BLaER1 treated with 17β-estradiol and CSF1 and Interleukin-3, amounts not matched to agents 10 nM and 100 nM (cell line): ENCODE measurements around the gene BCAS1.
A peak's percentile ranks its signal among the peaks of the same experiment; 100 is the strongest.

ENCODE experiments used
- H3K27ac ChIP-seq, 11 experiments: shearing (Covaris generic); formaldehyde crosslinking; 2 replicates each; pipeline ENCODE4 v1.8.1; 2022
- H3K27me3 ChIP-seq, 11 experiments: shearing (Covaris generic); formaldehyde crosslinking; 2 replicates each; pipeline ENCODE4 v1.8.1; 2022
- H3K36me3 ChIP-seq, 11 experiments: shearing (Covaris generic); formaldehyde crosslinking; 2 replicates each; pipeline ENCODE4 v1.8.1; 2022
- H3K4me1 ChIP-seq, 10 experiments: shearing (Covaris generic); formaldehyde crosslinking; 2 replicates each; pipeline ENCODE4 v1.8.1; 2022
- H3K4me2 ChIP-seq, 11 experiments: shearing (Covaris generic); formaldehyde crosslinking; 2 replicates each; pipeline ENCODE4 v1.8.1; 2022
- H3K4me3 ChIP-seq, 10 experiments: shearing (Covaris generic); formaldehyde crosslinking; 2 replicates each; pipeline ENCODE4 v1.8.1; 2022
- H3K9ac ChIP-seq, 11 experiments: shearing (Covaris generic); formaldehyde crosslinking; 2 replicates each; pipeline ENCODE4 v1.8.1; 2022
- H3K9me3 ChIP-seq, 11 experiments: shearing (Covaris generic); formaldehyde crosslinking; replicated peaks in 1 of 11; 2 replicates each; pipeline ENCODE4 v1.8.1; 2022
- H4K20me1 ChIP-seq, 11 experiments: shearing (Covaris generic); formaldehyde crosslinking; 2 replicates each; pipeline ENCODE4 v1.8.1; 2022
- Cebpa-rat ChIP-seq, 11 experiments: shearing (Covaris generic); IDR thresholded peaks; 2 replicates each; pipeline ENCODE4 v1.8.1; 2022

The BCAS1 gene

GRCh38 chr20:54095824-54096223, 25.4 kb upstream of the BCAS1 start:
- H3K27me3 ChIP-seq, result no peaks in the 10 kb centered on the region
- H3K9me3 ChIP-seq, result no peaks in the 10 kb centered on the region
- H3K4me1 ChIP-seq, result peaks cover 0 to 21% (median 13%) of the 10 kb centered on the region in 10 experiments; a peak in 18 of 20 replicates
- H3K9ac ChIP-seq, result no peak overlapping the region
- no peak overlapping the region for H3K4me3 ChIP-seq
- TF ChIP-seq Cebpa-rat (IDR thresholded peaks at IDR 0.05), result no peak
- H3K4me2 ChIP-seq, result no peak overlapping the region
- no peaks in the 10 kb centered on the region for H4K20me1 ChIP-seq
- H3K36me3 ChIP-seq, result no peaks in the 10 kb centered on the region
- no peak overlapping the region for H3K27ac ChIP-seq

DNA sequence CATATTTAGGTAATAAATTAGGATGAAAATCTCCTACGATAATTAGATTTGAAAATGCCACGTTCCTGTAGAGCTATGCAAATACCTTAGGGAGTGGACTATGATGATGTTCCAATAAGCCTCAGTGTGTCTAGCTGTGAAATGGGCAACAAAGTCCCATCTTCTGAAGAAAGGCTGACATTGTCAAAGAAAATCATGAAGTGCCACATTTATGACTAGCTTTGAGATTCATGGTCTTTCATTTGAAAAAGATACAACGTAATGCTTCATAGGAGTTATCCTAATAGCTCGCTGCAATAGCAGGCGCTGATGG, 23.8 kb upstream of the BCAS1 start:
- H3K4me1 ChIP-seq, result peaks cover 0 to 35% (median 23%) of the 10 kb centered on the region in 10 experiments; a peak in 18 of 20 replicates
- H3K4me2 ChIP-seq, result no peak overlapping the region
- H3K36me3 ChIP-seq, result no peaks in the 10 kb centered on the region
- H3K4me3 ChIP-seq, result no peak overlapping the region
- no peak overlapping the region for H3K9ac ChIP-seq
- no peaks in the 10 kb centered on the region for H3K27me3 ChIP-seq
- no peak overlapping the region for H3K27ac ChIP-seq
- H4K20me1 ChIP-seq, result no peaks in the 10 kb centered on the region
- 0 out of 22 replicates have a peak, but pooled peaks cover 0 to 1% (median 0%) of the 10 kb centered on the region in 11 experiments for H3K9me3 ChIP-seq
- TF ChIP-seq Cebpa-rat (IDR thresholded peaks at IDR 0.05), result no peak

- H3K27ac ChIP-seq, result no peak overlapping the region
- H3K36me3 ChIP-seq, result no peaks in the 10 kb centered on the region
- no peaks in the 10 kb centered on the region for H3K27me3 ChIP-seq
- no peak overlapping the region for H3K9ac ChIP-seq
- H3K9me3 ChIP-seq, result 0 out of 22 replicates have a peak, but pooled peaks cover 0 to 3% (median 0%) of the 10 kb centered on the region in 11 experiments
- H3K4me3 ChIP-seq, result no peak overlapping the region
- no peaks in the 10 kb centered on the region for H4K20me1 ChIP-seq
- peaks cover 0 to 29% (median 20%) of the 10 kb centered on the region in 10 experiments; a peak in 18 of 20 replicates for H3K4me1 ChIP-seq
- H3K4me2 ChIP-seq, result no peak overlapping the region
- no peak for TF ChIP-seq Cebpa-rat (IDR thresholded peaks at IDR 0.05)
Measured at GRCh38 chr20:54093423-54094267, 23.3 kb upstream of the BCAS1 start.

DNA sequence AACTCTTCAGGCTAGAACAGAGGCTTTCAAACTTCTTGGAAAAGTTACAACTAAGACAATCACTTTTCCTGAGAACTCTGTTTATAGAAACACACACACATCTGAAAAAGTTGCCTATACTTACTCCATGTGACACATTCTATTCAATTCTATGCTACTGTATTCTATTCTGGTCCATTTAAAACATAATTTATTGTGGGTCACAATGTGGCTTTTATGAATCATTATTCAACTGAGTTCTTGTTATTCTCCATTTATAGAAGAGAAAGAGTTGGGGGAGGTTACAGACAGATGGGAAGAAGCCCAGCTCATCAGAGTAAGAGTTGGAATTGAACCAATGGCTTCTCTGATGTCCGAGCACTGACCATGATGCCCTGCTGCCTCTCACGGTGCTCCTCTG, 21.6 kb upstream of the BCAS1 start:
- Histone ChIP-seq H3K4me2 (no peak overlapping the region), H3K4me3 (no peak overlapping the region), H4K20me1 (no peaks in the 10 kb centered on the region), H3K4me1 (peaks cover 0 to 21% (median 13%) of the 10 kb centered on the region in 10 experiments; a peak in 15 of 20 replicates), H3K9ac (no peak overlapping the region), H3K27ac (no peak overlapping the region), H3K9me3 (peaks cover 0 to 7% (median 0%) of the 10 kb centered on the region in 11 experiments; a peak in 1 of 22 replicates), H3K27me3 (no peaks in the 10 kb centered on the region), H3K36me3 (no peaks in the 10 kb centered on the region)
- TF ChIP-seq Cebpa-rat (IDR thresholded peaks at IDR 0.05), result no peak

DNA sequence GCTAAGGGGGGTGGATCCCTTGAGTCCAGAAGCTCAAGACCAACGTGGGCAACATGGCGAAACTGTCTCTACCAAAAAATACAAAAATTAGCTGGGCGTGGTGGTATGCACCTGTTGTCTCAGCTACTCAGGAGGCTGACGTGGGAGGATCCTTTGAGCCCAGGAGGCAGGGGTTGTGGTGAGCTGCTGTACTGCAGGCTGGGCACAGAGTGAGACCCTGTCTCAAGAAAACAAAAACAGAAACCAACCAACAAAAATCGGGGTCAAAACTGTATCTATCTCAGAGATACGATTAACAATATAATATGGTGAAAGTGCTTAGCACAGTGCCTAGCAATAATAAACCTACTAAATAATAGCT, 20.7 kb upstream of the BCAS1 start:
- no peak overlapping the region for H3K9ac ChIP-seq
- H3K27me3 ChIP-seq, result no peaks in the 10 kb centered on the region
- H3K27ac ChIP-seq, result peak overlapping the region in 1 of 11 experiments; percentile 55; a peak in 2 of 22 replicates
- no peak for TF ChIP-seq Cebpa-rat (IDR thresholded peaks at IDR 0.05)
- peaks cover 0 to 7% (median 0%) of the 10 kb centered on the region in 11 experiments; a peak in 1 of 22 replicates for H3K9me3 ChIP-seq
- no peaks in the 10 kb centered on the region for H3K36me3 ChIP-seq
- H3K4me1 ChIP-seq, result peaks cover 0 to 21% (median 13%) of the 10 kb centered on the region in 10 experiments; a peak in 15 of 20 replicates
- H3K4me2 ChIP-seq, result peak overlapping the region in 9 of 11 experiments; percentile 27 to 71 (median 37); a peak in 15 of 22 replicates
- H4K20me1 ChIP-seq, result no peaks in the 10 kb centered on the region
- no peak overlapping the region for H3K4me3 ChIP-seq

GRCh38 chr20:54090230-54091119, 20.1 kb upstream of the BCAS1 start:
- no peak overlapping the region for H3K4me3 ChIP-seq
- H4K20me1 ChIP-seq, result no peaks in the 10 kb centered on the region
- no peaks in the 10 kb centered on the region for H3K27me3 ChIP-seq
- peaks cover 0 to 7% (median 0%) of the 10 kb centered on the region in 11 experiments; a peak in 1 of 22 replicates for H3K9me3 ChIP-seq
- H3K36me3 ChIP-seq, result no peaks in the 10 kb centered on the region
- TF ChIP-seq Cebpa-rat (IDR thresholded peaks at IDR 0.05), result no peak
- peaks cover 0 to 21% (median 13%) of the 10 kb centered on the region in 10 experiments; a peak in 15 of 20 replicates for H3K4me1 ChIP-seq
- peak overlapping the region in 10 of 11 experiments; percentile 8 to 71 (median 36); a peak in 16 of 22 replicates for H3K4me2 ChIP-seq
- no peak overlapping the region for H3K9ac ChIP-seq
- H3K27ac ChIP-seq, result peak overlapping the region in 3 of 11 experiments; percentile 13 to 55 (median 44); a peak in 4 of 22 replicates

DNA sequence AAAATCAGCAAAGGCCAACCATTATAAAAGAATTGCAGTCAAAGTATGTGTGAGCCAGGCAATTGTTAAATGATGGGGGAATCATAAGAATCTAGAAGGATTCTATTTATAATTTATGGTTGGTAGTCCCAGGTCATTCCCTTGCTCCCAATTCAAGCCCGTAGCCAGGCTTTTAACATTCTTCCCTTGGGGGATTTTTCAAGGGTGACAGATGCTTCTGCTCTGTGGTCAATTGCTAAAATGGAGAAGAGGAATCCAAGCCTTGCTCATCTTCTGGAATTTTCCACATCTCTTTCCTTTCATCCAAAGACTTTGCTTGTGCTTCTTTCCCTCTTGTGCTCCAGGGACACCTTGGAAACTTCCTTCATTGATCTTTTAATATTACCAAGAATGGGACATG, 18.0 kb upstream of the BCAS1 start:
- H3K9ac ChIP-seq, result no peak overlapping the region
- no peaks in the 10 kb centered on the region for H3K36me3 ChIP-seq
- H3K27me3 ChIP-seq, result no peaks in the 10 kb centered on the region
- no peak overlapping the region for H3K27ac ChIP-seq
- peaks cover 0 to 7% (median 0%) of the 10 kb centered on the region in 11 experiments; a peak in 1 of 22 replicates for H3K9me3 ChIP-seq
- H3K4me3 ChIP-seq, result no peak overlapping the region
- no peak for TF ChIP-seq Cebpa-rat (IDR thresholded peaks at IDR 0.05)
- H3K4me1 ChIP-seq, result peaks cover 0 to 21% (median 13%) of the 10 kb centered on the region in 10 experiments; a peak in 16 of 20 replicates
- H3K4me2 ChIP-seq, result no peak overlapping the region
- H4K20me1 ChIP-seq, result no peaks in the 10 kb centered on the region

- H3K9me3 ChIP-seq, result peaks cover 0 to 7% (median 0%) of the 10 kb centered on the region in 11 experiments; a peak in 1 of 22 replicates
- H3K27ac ChIP-seq, result no peak overlapping the region
Measured at GRCh38 chr20:54086507-54087039, 16.2 kb upstream of the BCAS1 start.

More at GRCh38 chr20:54086507-54087039, 16.2 kb upstream of the BCAS1 start:
- H4K20me1 ChIP-seq, result no peaks in the 10 kb centered on the region
- H3K36me3 ChIP-seq, result no peaks in the 10 kb centered on the region
- no peak for TF ChIP-seq Cebpa-rat (IDR thresholded peaks at IDR 0.05)
- no peaks in the 10 kb centered on the region for H3K27me3 ChIP-seq
- no peak overlapping the region for H3K9ac ChIP-seq
- H3K4me3 ChIP-seq, result no peak overlapping the region
- no peak overlapping the region for H3K4me2 ChIP-seq
- peaks cover 11 to 38% (median 26%) of the 10 kb centered on the region in 10 experiments for H3K4me1 ChIP-seq
